ENCODE results near the gene RNF213. TPM values are rescaled to one million over a fixed set of nuclear protein-coding genes. Genes with fewer than 3 reads are reported as not detected.

The RNF213 gene
- total RNA-seq, 4 donors from 2014 or later, result 83.6 to 205 (median 103) TPM

DNA sequence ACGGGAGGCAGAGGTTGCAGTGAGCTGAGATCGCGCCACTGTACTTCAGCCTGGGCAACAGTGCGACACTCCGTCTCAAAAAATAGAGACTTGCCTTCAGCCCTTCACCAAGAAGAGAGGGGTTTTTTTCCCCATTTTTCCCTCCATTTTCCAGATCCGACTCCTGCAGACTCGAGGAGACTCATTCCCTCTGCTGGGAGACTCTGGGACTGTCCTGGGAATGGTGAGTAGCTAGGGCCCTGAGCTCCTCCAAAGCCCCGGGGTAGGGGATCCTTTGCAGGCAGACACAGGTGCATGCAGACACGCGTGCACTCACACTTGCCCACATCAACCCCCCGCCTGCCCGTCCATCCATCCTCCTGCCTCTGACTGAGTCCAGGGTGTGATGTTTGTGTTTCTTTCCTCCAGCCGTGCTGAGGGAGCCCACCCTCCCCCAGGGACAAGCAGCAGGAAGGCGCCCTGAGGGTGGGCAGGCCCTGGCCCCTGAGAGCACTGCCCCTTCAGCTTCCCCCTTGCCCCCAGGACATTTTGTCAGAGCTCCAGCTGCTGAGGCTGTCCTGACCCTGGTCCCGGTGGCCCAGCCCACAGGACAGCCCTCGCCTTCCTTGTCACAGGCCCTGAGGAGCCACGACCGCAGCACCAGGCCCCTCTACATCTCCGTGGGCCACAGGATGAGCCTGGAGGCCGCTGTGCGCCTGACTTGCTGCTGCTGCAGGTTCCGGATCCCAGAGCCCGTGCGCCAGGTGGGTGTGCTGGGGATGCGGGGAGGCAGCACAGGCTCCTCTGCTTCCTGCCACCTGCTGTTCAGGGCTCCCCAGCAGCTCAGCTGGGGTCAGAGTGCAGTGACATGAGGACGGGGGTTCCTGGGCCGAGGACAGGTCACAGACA is 164.5 kb downstream of the RNF213 start:
- ATAC-seq (ENCODE audit: low FRiP score) (no peak), DNase-seq (ENCODE audit: low spot score) (no peak)
- TF ChIP-seq, protein P1, sequence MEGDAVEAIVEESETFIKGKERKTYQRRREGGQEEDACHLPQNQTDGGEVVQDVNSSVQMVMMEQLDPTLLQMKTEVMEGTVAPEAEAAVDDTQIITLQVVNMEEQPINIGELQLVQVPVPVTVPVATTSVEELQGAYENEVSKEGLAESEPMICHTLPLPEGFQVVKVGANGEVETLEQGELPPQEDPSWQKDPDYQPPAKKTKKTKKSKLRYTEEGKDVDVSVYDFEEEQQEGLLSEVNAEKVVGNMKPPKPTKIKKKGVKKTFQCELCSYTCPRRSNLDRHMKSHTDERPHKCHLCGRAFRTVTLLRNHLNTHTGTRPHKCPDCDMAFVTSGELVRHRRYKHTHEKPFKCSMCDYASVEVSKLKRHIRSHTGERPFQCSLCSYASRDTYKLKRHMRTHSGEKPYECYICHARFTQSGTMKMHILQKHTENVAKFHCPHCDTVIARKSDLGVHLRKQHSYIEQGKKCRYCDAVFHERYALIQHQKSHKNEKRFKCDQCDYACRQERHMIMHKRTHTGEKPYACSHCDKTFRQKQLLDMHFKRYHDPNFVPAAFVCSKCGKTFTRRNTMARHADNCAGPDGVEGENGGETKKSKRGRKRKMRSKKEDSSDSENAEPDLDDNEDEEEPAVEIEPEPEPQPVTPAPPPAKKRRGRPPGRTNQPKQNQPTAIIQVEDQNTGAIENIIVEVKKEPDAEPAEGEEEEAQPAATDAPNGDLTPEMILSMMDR (IDR thresholded peaks at IDR 0.05), result no peak

- no peak for ATAC-seq (ENCODE audit: low FRiP score)
- DNase-seq (ENCODE audit: low spot score), result no peak
- TF ChIP-seq, protein P1 (IDR thresholded peaks at IDR 0.05), result no peak
Measured at GRCh38 chr17:80425835-80426426, 165.3 kb downstream of the RNF213 start.

- ATAC-seq (ENCODE audit: low FRiP score), result peak; percentile 65
- TF ChIP-seq, protein P1 (IDR thresholded peaks at IDR 0.05), result peak in 1 of 3 donors; percentile 91
- peak; percentile 62 for DNase-seq (ENCODE audit: low spot score)
Measured at GRCh38 chr17:80426671-80427326, 166.1 kb downstream of the RNF213 start.

GRCh38 chr17:80427366-80428282 is 167.0 kb downstream of the RNF213 start:
- TF ChIP-seq, protein P1 (IDR thresholded peaks at IDR 0.05), result no peak
- ATAC-seq (ENCODE audit: low FRiP score), result no peak

GRCh38 chr17:80428363-80428762 is 167.7 kb downstream of the RNF213 start:
- no peak for ATAC-seq (ENCODE audit: low FRiP score)
- no peak for DNase-seq (ENCODE audit: low spot score)
- TF ChIP-seq, protein P1 (IDR thresholded peaks at IDR 0.05), result no peak

More at GRCh38 chr17:80427366-80428282, 167.0 kb downstream of the RNF213 start:
- no peak for DNase-seq (ENCODE audit: low spot score)

GRCh38 chr17:80428796-80429195 is 168.1 kb downstream of the RNF213 start:
- TF ChIP-seq, protein P1 (IDR thresholded peaks at IDR 0.05), result no peak

More at GRCh38 chr17:80428796-80429195, 168.1 kb downstream of the RNF213 start:
- DNase-seq (ENCODE audit: low spot score) (no peak), ATAC-seq (ENCODE audit: low FRiP score) (no peak)

All from omental fat pad (tissue), 4 donors.